Lung (tissue), 12 donors: Measurements from ENCODE around the gene ADAMTS9. TPM values are rescaled to one million over a fixed set of nuclear protein-coding genes. Genes with fewer than 3 reads are reported as not detected.

ENCODE experiments used
- ATAC-seq: fragments of 200-7000 bp; cut with Tn5 transposase; one replicate; pipeline ENCODE4 v1.9.1; 2020; ENCODE audit warnings: moderate number of reproducible peaks; ENCODE audit not compliant: insufficient read depth, low FRiP score
- DNase-seq, 3 donors: peaks; one replicate each; pipeline ENCODE4 v3.0.0-alpha.2; 2013 to 2017
- H3K27ac ChIP-seq, 2 donors: one replicate each; pipeline ENCODE4 v1.5.1; 2013; ENCODE audit warnings: mild to moderate bottlenecking in 2 of 2, moderate library complexity in 2 of 2, control low read depth in 1 of 2, inconsistent platforms in 1 of 2, low read depth in 1 of 2, low read length in 1 of 2
- H3K27me3 ChIP-seq, 3 donors: one replicate each; pipeline ENCODE4 v1.5.1; 2013; ENCODE audit warnings: low read length in 2 of 3; ENCODE audit not compliant: control insufficient read depth in 3 of 3, insufficient read depth in 3 of 3
- H3K36me3 ChIP-seq, 4 donors: one replicate each; pipeline ENCODE4 v1.5.1; 2013; ENCODE audit warnings: low read length in 4 of 4, mild to moderate bottlenecking in 1 of 4, moderate library complexity in 1 of 4; ENCODE audit not compliant: control insufficient read depth in 4 of 4, insufficient read depth in 4 of 4
- H3K4me1 ChIP-seq, 5 donors: one replicate each; pipeline ENCODE4 v1.5.1; 2013; ENCODE audit warnings: low read length in 5 of 5, mild to moderate bottlenecking in 2 of 5, moderate library complexity in 1 of 5; ENCODE audit not compliant: control insufficient read depth in 5 of 5, insufficient read depth in 5 of 5
- H3K4me3 ChIP-seq: one replicate; pipeline ENCODE4 v1.5.1; 2013; ENCODE audit warnings: mild to moderate bottlenecking, control low read depth, moderate library complexity
- H3K9ac ChIP-seq, 2 donors: one replicate each; pipeline ENCODE4 v1.5.1; 2013; ENCODE audit warnings: low read length in 2 of 2, control low read depth in 1 of 2; ENCODE audit not compliant: insufficient read depth in 1 of 2
- H3K9me3 ChIP-seq, 4 donors: one replicate each; pipeline ENCODE4 v1.5.1; 2013; ENCODE audit warnings: low read length in 3 of 4, mild to moderate bottlenecking in 1 of 4, moderate library complexity in 1 of 4; ENCODE audit not compliant: control insufficient read depth in 4 of 4, insufficient read depth in 3 of 4
- WGBS, 2 donors: extraction: QIAGEN DNeasy Blood & Tissue Kit; methylation state at CpG; one replicate each; pipeline ENCODE4 v1.1.7; 2013; 5-methylcytosine and 5-hydroxymethylcytosine counted together
- polyA plus RNA-seq, 2 donors: library from polyadenylated mRNA; stranded (reverse); fragments of 200-250 nt; gene quantifications; one replicate each; pipeline ENCODE4 v1.2.1, GENCODE V29; 2013
- total RNA-seq, 2 donors: library from RNA; depleted of rRNA in 1 of 2; stranded (reverse); fragments of >200 nt in 1 of 2; gene quantifications; one replicate each; pipeline ENCODE4 v1.2.1, GENCODE V29; 2014 to 2021
- TF ChIP-seq, protein P1 (sequence below): IDR thresholded peaks from 2 replicates; pipeline ENCODE4 v1.5.1; 2012; ENCODE audit warnings: mild to moderate bottlenecking; ENCODE audit errors: control extremely low read depth, extremely low read depth
- donor health status: control.
- donor health status: control.
- donor health status: Bipolar disorder and iron deficiency.
- donor health status: healthy.
- donor health status: DM: yes; HTN: yes; CAD: no.

ADAMTS9 gene
- total and polyA plus RNA-seq, 4 donors: 29.9 to 75.6 (median 42.9) TPM

DNA sequence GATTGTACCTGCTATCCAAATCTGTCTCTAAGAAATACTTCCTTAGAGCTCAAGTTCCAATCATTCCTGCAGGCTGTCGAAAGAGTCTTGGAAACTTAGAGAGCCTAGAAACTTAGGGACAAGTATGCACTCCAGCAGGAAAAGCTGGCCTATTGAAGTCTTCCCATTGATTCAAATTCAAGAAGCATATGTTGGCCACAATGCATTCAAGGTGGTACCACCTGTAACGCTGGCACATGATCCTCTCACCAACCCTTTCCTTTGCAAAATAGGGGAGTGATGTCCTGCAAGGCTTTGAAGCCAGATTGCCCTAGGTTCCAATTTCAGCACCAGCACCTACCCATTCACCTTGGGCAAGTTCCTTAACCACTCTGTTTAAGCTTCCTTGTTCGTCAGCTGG is 6.0 kb downstream of the ADAMTS9 start:
- ATAC-seq (no peak), DNase-seq (no peak)
- Histone ChIP-seq H3K9ac (no peak overlapping the region), H3K9me3 (no peaks in the 10 kb centered on the region), H3K4me3 (no peak overlapping the region), H3K27ac (no peak overlapping the region), H3K4me1 (peaks cover 6 to 32% (median 8%) of the 10 kb centered on the region in 5 donors), H3K27me3 (no peaks in the 10 kb centered on the region), H3K36me3 (peaks cover 4 to 30% (median 18%) of the 10 kb centered on the region in 4 donors)
- TF ChIP-seq, protein P1, sequence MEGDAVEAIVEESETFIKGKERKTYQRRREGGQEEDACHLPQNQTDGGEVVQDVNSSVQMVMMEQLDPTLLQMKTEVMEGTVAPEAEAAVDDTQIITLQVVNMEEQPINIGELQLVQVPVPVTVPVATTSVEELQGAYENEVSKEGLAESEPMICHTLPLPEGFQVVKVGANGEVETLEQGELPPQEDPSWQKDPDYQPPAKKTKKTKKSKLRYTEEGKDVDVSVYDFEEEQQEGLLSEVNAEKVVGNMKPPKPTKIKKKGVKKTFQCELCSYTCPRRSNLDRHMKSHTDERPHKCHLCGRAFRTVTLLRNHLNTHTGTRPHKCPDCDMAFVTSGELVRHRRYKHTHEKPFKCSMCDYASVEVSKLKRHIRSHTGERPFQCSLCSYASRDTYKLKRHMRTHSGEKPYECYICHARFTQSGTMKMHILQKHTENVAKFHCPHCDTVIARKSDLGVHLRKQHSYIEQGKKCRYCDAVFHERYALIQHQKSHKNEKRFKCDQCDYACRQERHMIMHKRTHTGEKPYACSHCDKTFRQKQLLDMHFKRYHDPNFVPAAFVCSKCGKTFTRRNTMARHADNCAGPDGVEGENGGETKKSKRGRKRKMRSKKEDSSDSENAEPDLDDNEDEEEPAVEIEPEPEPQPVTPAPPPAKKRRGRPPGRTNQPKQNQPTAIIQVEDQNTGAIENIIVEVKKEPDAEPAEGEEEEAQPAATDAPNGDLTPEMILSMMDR: no peak
- 61 to 63% methylated on average over 3 of the region's 3 CpGs for WGBS, 2 donors

DNA sequence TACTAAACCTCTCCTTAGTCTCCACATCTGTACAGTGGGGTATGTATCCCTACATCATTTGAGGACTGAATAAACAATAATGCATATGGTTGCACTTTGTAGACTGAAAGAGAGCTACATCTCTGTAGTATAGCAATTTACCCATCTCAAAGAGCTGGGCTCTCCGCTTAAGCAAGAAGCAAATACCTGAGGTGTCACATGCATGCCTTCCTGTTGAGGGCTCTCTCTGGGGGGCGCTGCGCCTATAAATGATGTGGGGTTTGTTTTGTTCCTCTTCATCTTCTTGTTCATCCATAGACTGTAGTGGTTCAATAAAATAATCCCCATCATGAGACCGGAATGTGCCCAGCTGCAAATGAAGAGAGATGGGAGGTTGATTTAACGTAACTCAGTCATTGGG is 6.8 kb downstream of the ADAMTS9 start:
- H3K4me1 ChIP-seq: peaks cover 6 to 35% (median 10%) of the 10 kb centered on the region in 5 donors
- peaks cover 5 to 34% (median 20%) of the 10 kb centered on the region in 4 donors for H3K36me3 ChIP-seq
- no peaks in the 10 kb centered on the region for H3K9me3 ChIP-seq
- WGBS, 2 donors: 92 to 96% methylated on average over 5 of the region's 5 CpGs
- DNase-seq (no peak), ATAC-seq (no peak)
- H3K9ac ChIP-seq: no peak overlapping the region
- H3K4me3 ChIP-seq: no peak overlapping the region
- no peaks in the 10 kb centered on the region for H3K27me3 ChIP-seq
- TF ChIP-seq, protein P1: no peak
- H3K27ac ChIP-seq: no peak overlapping the region

DNA sequence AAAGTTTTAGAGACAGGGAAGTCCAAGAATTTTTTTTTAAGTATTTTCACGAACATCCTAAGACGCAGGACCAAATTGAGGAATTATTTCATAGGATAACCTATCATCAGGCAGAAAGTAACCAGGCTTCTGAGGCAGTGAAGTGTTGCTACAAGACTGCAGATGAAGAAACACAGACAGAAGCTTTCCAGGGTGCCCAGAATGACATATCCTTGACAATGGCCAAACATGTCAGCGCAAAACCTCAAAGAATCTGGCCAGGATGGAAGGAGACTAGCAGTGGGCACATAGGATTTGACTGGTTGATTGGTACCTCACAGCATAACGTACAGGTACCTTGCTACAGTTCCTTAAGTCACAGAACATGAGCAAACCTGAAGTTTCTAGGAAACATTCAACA is 7.5 kb downstream of the ADAMTS9 start:
- Histone ChIP-seq H3K4me1 (peaks cover 6 to 41% (median 10%) of the 10 kb centered on the region in 5 donors), H3K36me3 (peaks cover 5 to 34% (median 21%) of the 10 kb centered on the region in 4 donors), H3K27me3 (no peaks in the 10 kb centered on the region), H3K27ac (no peak overlapping the region), H3K4me3 (no peak overlapping the region), H3K9ac (no peak overlapping the region), H3K9me3 (no peaks in the 10 kb centered on the region)
- no peak for DNase-seq
- TF ChIP-seq, protein P1: no peak
- 91 to 95% methylated on average over 4 of the region's 4 CpGs for WGBS, 2 donors
- no peak for ATAC-seq
